ENCODE measurements around the gene AFF4.

AFF4 gene

DNA sequence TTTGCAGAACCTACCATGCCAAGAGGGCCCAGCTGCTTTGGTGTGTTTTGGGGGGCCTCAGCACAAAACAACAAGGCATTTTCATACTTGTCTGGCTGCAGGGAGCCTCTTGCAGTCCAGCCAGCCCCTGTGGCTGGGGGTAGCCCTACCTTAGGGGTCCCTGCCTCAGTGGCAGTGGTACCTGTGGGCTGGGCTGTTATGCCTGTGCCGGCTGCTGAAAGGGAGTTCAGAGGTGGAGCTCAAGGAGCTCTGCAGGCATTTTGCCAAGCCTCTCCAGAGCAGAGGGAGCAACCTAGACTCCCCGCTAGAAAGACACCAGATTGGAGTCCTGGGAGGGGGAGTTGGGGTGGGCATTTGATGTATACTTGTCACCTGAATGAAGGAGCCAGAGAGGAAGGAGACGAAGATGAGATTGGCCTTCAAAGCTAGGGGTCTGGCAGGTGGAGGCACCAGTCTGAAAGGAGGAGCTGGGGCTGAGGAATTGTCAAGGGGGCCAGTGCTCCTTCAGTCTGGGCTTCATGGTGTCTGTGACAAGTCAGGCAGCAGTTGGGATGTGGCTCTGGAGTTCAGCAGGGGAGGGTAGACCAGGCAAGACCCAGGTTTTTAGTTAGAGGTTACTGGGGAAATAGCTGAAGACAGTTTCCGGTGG lies 134.5 kb downstream of the AFF4 start:
- DNase-seq (ENCODE audit: low read depth in 2 of 2), result no peak

DNA sequence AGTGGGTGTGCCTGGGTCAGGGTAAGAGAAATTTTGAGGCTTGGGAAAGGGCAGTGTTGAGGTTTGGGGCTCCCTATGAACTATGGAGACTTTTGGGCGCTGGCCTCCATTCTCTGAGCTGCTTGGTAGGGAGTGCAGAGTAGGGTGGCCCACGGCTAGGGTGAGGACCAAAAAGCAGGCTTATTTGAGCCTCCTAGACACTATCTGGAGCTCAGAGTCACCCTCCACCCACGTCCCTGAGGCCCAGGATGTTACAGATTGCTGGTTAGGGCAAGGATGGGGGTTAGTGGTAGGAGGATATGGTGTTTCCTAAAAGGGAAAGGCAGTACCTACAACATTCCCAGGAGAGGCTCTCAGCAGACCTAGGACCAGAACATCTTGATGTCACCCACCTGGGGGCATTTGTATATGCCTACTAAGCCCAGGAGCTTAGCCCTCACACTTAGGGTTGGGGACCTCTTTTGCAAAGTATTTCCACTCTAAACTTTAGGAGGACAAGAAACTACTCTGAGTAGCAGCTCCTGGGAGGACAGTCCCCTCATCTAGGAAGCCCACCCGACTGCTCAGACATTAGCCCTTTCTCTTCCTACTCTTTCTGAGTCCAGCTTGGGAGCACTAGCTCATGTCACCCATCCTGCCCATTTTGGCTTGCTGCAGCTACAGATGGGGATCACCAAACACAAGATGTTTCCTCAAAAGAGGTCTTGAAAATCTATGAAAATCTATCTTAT lies 135.3 kb downstream of the AFF4 start:
- no peak for DNase-seq (ENCODE audit: low read depth in 2 of 2)

DNA sequence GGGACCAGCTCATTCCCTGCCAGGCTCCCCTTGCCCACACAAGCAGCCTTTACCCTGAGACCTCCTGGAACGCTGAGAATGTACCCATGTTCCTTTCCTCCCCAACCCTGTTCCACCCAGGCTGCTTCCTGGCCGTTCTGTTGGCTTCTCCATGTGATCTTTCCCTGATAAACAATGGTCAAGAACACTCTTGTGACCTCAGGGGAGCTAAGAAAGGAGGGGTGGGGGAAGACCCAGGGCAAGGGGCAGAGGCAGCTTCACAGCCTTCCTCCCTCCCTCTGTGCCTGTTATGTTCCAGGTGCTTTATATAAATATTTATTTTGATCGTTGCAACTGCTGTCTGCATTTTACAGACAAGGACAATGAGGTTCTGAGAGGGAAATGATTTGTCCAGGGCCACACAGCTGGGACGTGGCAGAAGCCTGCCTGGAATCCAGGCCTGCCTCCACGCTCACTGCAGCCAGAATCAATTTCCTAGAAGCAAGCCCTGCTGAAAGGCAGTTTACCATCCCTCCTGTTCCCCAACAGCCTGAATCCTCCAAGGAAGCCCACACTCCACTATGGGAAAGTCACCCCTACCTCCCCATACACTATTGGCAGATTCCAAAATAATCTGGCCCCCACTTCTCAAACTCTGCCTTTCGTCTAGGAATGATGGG lies 136.9 kb downstream of the AFF4 start:
- no peak for DNase-seq (ENCODE audit: low read depth in 2 of 2)

DNA sequence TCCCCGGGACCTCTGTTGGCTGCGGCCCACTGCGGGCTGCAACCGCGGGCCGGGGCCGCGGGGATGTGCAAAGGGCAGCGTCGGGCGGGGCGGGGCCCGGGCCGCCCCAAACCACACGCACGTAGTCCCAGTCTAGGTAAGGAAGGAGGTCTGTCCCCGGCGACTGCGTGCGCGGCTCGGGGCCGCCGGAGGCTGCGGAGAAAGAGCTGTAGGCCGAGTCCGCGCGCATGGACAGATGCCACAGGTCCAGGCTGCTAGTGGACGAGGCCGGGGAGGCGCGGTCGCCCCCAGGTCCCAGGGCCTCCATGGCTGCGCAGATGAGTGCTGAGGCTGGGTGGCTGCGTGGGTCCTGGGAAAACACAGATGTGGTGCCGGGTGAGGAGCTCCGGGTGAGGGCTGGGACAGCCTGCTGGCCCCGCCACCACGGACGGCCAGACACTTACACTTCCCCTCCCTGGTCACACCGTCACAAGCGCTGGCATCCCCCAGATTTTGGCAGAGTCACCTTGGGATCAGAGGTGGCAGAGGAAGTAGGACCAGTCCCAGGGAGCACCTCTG lies 137.5 kb downstream of the AFF4 start:
- no peak for DNase-seq (ENCODE audit: low read depth in 2 of 2)

Data from stimulated activated CD8-positive, alpha-beta memory T cell treated with anti-CD3 and anti-CD28 coated beads, Interleukin-15, amount 100 ng/mL, for 48 hours (primary cell).